HG03135 (cell line): Measurements from ENCODE around the gene RNASE11.

Experiments
- ATAC-seq: cut with Tn5 transposase; IDR thresholded peaks from one replicate; pipeline ENCODE4 v1.9.1; 2021; ENCODE audit warnings: mild to moderate bottlenecking, moderate library complexity; ENCODE audit not compliant: unreplicated experiment

The RNASE11 gene

DNA sequence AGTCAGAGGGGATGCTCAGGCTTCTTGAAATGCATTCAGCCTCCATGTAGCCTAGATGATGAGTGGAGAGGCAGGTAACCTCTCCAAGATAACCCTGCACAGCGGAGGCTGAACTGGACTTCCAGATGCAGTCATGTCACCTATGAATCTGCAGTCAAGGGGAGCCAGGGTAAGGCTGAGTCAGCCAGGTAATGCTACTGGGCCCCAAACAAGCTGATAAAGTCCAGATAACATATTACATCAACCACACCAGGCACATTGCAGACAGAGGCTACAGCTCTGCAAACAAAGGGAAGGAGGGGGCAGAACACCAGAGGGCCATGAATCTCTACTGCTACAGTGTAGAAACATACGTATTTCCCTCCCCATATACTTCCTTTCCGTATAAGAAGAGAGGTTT is 40.9 kb downstream of the RNASE11 start:
- ATAC-seq, result no peak

DNA sequence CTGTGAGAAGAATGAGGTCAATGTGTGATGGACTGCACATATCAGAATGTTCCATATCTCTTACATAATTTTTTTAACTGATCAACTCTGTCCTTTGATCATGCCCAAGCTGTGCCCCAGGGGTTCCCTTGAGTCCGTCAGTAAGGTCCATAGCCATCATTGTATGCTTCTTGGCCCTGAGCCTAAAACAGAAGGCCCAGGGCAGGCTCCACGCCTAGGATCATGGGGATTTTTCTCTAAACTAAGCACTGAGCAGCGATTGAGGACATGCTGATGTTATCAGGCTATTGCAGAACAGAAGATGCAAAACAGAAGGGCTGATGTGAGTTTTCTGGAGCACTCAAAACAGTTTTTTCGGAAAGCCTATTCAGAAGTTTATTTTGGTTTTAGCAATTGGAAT is 47.9 kb downstream of the RNASE11 start:
- no peak for ATAC-seq
